GM19328 (cell line): ENCODE measurements around the gene PHGDH.

Experiments used
- ATAC-seq: cut with Tn5 transposase; IDR thresholded peaks from one replicate; pipeline ENCODE4 v1.9.1; 2021; ENCODE audit warnings: mild to moderate bottlenecking, moderate library complexity; ENCODE audit not compliant: unreplicated experiment

PHGDH gene

GRCh38 chr1:119711804-119712341, at the start of gene PHGDH:
Gene PHGDH (plus strand): TSS chr1:119711934. CDS start chr1:119712023, 89 bp downstream.
- ATAC-seq = peak; percentile 69

GRCh38 chr1:119662034-119662437, 49.7 kb upstream of the PHGDH start:
- peak; percentile 64 for ATAC-seq

DNA sequence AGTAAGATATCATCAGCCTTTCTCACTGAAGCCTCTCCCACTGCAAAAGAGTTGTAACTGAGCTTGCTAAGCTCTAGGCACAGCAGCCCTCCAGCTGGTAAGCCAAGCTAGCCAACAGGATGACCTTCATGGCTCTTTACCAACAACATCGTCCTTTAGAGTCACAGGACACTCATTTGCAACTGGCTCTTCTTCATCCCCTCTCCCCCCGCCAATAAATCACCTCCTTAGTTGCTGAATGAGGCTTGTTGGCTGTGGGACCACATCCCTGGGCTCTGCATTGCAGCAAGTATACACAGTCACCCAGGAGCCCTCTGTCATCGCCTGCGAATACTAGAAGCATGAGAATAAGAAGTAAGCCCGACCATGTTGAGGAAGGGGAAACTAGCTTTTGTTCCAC, 47.7 kb upstream of the PHGDH start:
- no peak for ATAC-seq

DNA sequence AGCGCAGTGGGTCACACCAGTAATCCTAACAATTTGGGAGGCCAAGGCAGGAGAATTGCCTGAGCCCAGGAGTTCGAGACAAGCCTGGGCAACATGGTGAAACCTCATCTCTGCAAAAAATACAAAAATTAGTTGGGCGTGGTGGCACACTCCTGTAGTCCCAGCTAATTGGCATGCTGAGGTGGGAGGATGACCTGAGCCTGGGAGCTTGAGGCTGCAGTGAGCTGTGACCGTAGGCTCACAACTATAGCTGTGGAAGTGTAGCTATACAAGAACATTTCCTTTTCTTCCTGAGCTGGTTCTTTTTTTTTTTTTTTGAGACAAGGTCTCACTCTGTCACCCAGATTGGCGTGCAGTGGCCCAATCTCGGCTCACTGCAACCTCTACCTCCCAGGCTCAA, 44.6 kb upstream of the PHGDH start:
- ATAC-seq = no peak

DNA sequence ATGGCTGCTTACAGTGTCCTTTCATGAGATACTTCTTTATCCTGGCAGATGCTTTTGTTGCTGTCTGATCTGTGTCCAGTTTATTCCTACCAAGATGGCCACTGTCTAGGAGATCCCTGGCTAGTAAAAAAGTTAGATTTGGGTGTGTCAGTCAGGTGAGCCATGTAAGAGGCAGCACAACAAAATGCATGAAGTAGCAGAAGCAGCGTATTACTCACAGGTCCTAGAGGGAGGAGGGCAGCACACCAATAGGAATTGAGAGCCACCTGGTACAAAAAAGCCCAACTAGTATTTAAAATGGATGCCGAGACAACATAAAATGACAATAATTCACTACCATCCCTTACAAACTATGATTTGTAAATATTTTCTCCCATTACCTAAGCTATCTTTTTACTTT, 40.8 kb upstream of the PHGDH start:
- ATAC-seq = no peak

GRCh38 chr1:119673171-119673940, 38.4 kb upstream of the PHGDH start:
- no peak for ATAC-seq

- no peak for ATAC-seq
Measured at GRCh38 chr1:119674111-119674526, 37.6 kb upstream of the PHGDH start.

GRCh38 chr1:119674835-119675289, 36.9 kb upstream of the PHGDH start:
- no peak for ATAC-seq

- ATAC-seq = no peak
Measured at GRCh38 chr1:119675349-119676345, 36.1 kb upstream of the PHGDH start.

GRCh38 chr1:119676571-119677206, 35.0 kb upstream of the PHGDH start:
- no peak for ATAC-seq

GRCh38 chr1:119679223-119679622, 32.5 kb upstream of the PHGDH start:
- no peak for ATAC-seq

DNA sequence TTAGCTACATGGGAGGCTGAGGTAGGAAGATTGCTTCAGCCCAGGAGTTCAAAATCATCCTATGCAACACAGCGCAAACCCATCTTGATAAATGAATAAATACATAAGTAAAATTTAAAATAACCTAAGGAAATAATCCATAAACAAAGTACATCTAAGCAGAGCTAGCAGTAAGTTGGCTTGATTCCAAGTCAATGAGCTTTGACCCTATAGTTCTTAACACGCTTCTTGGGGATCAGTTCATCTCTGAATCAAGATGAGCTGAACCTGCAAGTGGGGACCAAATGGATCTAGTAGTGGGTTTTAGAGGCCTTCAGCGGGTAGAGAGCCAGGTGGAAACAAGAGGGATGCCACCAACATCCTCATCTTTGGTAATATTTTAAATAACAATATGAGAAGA, 31.5 kb upstream of the PHGDH start:
- no peak for ATAC-seq

DNA sequence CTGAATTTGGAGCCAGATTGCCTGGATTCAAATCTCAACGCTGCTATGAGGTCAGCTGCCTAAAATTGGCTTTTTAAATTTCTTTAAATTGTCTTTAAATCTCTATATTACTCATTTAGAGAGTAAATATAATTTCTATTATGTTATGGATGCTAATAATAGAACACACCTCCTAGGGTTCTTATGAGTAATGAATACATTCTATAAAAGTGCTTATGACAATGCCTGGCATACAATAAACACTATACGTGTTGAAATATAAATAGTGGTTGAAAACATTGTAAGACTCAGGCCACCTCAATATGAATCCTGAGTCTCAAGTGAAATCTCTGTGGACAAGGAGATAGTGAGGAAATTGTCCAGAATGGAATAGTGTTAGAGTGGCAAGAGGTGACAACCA, 31.0 kb upstream of the PHGDH start:
- ATAC-seq = no peak

DNA sequence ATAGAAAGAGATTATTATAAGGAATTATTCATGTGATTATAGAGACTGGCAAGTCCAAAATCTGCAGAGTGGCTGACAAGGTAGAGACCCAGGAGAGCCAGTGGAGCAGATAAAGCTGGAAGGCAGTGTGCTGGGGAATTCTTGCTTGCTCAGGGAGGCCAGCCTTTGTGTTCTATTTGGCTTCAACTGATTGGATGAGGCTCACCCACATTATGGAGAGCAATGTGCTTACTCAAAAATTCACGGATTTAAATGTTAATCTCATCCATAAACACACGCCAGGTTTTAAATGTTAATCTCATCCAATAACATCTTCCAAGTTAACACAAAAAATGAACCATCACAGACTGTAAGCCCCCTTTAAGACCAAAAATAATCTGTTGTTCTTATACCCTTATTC, 30.2 kb upstream of the PHGDH start:
- no peak for ATAC-seq

- no peak for ATAC-seq
Measured at GRCh38 chr1:119682141-119682540, 29.6 kb upstream of the PHGDH start.

- no peak for ATAC-seq
Measured at GRCh38 chr1:119683893-119684292, 27.8 kb upstream of the PHGDH start.

DNA sequence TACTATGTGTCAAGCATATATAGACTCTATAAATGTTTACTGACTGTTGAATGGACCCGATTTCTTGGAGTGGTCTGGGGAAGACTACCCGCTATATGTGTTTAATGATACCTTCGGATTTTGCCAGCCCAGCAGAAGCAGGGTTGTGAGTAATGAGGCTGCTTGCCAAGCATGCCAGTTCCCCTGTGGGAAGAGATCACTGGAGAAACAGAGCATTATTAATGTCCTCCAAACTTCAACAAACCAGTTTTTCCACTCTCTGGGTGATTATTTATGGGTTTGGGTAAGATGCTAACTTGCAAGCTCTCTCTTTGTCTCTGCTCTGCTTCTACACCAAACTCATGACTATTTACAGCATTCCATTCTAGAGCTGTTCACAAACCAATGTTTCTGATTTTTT, 25.1 kb upstream of the PHGDH start:
- ATAC-seq = no peak

- no peak for ATAC-seq
Measured at GRCh38 chr1:119687434-119688079, 24.2 kb upstream of the PHGDH start.

DNA sequence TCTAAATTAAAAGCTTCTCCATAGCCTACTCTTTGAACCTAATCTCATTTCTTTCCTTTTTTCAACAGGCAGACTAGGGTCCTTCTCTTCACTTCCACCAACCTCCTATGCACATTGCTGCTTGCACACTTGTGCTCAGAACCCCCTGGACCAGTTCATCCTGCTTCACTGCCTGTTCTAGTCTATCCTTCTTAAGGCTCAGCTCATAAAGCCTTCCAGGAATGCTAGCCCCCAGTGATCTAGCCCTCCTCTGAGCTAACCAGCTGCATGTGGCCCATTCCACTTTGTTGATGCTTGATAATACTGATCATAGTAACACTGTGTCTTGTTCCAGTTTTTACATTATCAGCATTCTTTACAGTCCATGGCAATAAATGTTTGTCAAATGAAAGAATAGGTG, 22.9 kb upstream of the PHGDH start:
- no peak for ATAC-seq

GRCh38 chr1:119689511-119689910, 22.2 kb upstream of the PHGDH start:
- ATAC-seq = no peak
